ENCODE results near the gene TGFBR1.

DNA sequence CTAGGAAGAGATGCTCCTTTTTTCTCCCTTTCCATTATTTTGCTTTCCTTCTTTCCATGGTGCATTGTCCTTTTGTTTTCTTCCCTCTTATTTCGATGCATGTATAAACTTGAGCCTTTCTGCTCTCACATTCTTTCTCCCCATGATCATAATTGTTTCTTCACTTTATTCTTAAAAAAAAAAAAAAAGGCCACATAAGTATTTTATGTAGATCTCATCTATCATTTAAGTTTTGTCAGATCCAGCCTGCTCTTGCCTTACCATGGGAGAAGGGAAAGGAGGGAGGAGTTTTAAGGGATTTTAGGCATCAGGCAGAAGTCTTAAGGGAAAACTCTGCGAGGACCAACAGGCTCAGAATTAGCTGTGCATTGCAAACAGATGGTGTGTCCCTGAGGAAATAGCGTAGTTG, 11.1 kb downstream of the TGFBR1 start:
- TF ChIP-seq, protein P1, sequence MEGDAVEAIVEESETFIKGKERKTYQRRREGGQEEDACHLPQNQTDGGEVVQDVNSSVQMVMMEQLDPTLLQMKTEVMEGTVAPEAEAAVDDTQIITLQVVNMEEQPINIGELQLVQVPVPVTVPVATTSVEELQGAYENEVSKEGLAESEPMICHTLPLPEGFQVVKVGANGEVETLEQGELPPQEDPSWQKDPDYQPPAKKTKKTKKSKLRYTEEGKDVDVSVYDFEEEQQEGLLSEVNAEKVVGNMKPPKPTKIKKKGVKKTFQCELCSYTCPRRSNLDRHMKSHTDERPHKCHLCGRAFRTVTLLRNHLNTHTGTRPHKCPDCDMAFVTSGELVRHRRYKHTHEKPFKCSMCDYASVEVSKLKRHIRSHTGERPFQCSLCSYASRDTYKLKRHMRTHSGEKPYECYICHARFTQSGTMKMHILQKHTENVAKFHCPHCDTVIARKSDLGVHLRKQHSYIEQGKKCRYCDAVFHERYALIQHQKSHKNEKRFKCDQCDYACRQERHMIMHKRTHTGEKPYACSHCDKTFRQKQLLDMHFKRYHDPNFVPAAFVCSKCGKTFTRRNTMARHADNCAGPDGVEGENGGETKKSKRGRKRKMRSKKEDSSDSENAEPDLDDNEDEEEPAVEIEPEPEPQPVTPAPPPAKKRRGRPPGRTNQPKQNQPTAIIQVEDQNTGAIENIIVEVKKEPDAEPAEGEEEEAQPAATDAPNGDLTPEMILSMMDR (IDR thresholded peaks at IDR 0.05; ENCODE audit: borderline replicate concordance, extremely low read depth, low read length, poor library complexity, severe bottlenecking): no peak
- TF ChIP-seq EZH2 (IDR thresholded peaks at IDR 0.05; ENCODE audit: borderline replicate concordance, low read depth, low read length, severe bottlenecking): no peak
